ENCODE data around the gene ANKRD6.

Gene ANKRD6

DNA sequence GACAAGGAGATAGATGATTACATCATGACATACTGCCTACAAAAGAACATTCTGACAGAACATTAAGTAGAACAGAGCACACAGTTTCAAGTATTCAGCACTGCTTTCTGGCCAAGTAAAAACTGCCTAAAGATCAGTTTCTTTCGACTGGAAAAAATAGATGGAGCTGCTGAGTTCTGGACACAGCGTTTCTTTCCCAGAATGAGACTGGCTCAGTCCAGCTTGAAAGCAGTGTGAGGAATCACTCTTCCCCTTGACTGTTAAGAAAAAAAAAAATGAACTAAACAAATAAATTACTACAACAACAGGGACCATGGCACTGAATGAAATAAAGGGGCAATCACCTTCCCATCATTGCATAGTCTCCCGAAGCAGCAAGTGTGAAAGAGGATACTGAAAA is 210.0 kb downstream of the ANKRD6 start:
- no peaks in the 10 kb centered on the region for H3K9me3 ChIP-seq (ENCODE audit: low read length)
- H3K27ac ChIP-seq (ENCODE audit: low read depth, low read length), result no peak overlapping the region
- no peak overlapping the region for H3K4me3 ChIP-seq (ENCODE audit: low read depth in 1 of 2, low read length in 2 of 2)
- peaks cover 36% of the 10 kb centered on the region for H3K36me3 ChIP-seq (ENCODE audit: insufficient read depth, low read length)
- no peak overlapping the region for H3K9ac ChIP-seq (ENCODE audit: low read length)
- peaks cover 6% of the 10 kb centered on the region for H3K4me1 ChIP-seq (ENCODE audit: insufficient read depth, low read length)
- no peaks in the 10 kb centered on the region for H3K27me3 ChIP-seq (ENCODE audit: control insufficient read depth in 1 of 2, insufficient read depth in 2 of 2, low read length in 2 of 2)

GRCh38 chr6:89643406-89643805 is 210.5 kb downstream of the ANKRD6 start:
- Histone ChIP-seq H3K4me3 (ENCODE audit: low read depth in 1 of 2, low read length in 2 of 2) (no peak overlapping the region), H3K9ac (ENCODE audit: low read length) (no peak overlapping the region), H3K36me3 (ENCODE audit: insufficient read depth, low read length) (peaks cover 38% of the 10 kb centered on the region), H3K27ac (ENCODE audit: low read depth, low read length) (no peak overlapping the region), H3K27me3 (ENCODE audit: control insufficient read depth in 1 of 2, insufficient read depth in 2 of 2, low read length in 2 of 2) (no peaks in the 10 kb centered on the region), H3K9me3 (ENCODE audit: low read length) (no peaks in the 10 kb centered on the region), H3K4me1 (ENCODE audit: insufficient read depth, low read length) (peaks cover 5% of the 10 kb centered on the region)

DNA sequence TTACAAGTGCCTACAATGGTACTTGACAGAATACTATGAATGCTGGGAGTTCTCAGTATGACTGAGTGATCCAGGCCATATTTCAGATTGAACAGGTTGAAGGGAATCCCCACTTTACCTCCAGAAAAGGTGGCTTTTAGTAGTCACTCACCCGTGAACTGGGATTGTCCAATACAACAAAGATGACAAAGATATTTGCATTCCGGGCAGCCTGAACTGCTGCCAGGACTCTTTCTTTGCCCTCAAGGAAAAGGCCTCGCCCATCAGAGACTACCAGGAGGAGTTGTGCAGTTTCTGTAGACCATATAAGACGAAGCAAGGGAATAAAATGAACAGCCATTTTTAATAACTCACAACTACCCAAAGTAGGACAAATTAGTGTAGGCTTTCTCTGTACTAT is 211.9 kb downstream of the ANKRD6 start:
- H3K36me3 ChIP-seq (ENCODE audit: insufficient read depth, low read length), result peaks cover 41% of the 10 kb centered on the region
- H3K4me1 ChIP-seq (ENCODE audit: insufficient read depth, low read length), result no peaks in the 10 kb centered on the region
- H3K4me3 ChIP-seq (ENCODE audit: low read depth in 1 of 2, low read length in 2 of 2), result no peak overlapping the region
- no peak overlapping the region for H3K9ac ChIP-seq (ENCODE audit: low read length)
- H3K9me3 ChIP-seq (ENCODE audit: low read length), result no peaks in the 10 kb centered on the region
- H3K27ac ChIP-seq (ENCODE audit: low read depth, low read length), result no peak overlapping the region
- no peaks in the 10 kb centered on the region for H3K27me3 ChIP-seq (ENCODE audit: control insufficient read depth in 1 of 2, insufficient read depth in 2 of 2, low read length in 2 of 2)

DNA sequence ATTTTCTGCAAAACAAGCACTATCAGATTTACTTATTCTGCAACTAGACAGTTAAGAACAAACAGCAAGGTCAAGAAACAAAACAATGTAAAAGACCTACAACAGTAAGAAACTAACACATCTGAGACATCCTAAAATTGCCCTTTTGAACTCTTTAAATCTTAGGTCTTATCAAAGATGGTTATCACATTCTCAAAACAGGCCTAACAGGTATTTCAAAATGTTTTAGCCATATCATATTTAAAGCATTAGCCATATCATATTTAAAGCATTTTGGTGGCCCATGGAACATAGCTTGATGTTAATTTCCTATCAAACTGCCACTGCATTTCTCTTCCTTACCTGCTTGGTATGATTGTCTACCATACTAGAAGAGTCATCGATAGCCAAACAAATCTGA is 216.7 kb downstream of the ANKRD6 start:
- Histone ChIP-seq H3K9ac (ENCODE audit: low read length) (no peak overlapping the region), H3K4me1 (ENCODE audit: insufficient read depth, low read length) (no peaks in the 10 kb centered on the region), H3K36me3 (ENCODE audit: insufficient read depth, low read length) (peaks cover 60% of the 10 kb centered on the region), H3K27me3 (ENCODE audit: control insufficient read depth in 1 of 2, insufficient read depth in 2 of 2, low read length in 2 of 2) (no peaks in the 10 kb centered on the region), H3K27ac (ENCODE audit: low read depth, low read length) (no peak overlapping the region), H3K9me3 (ENCODE audit: low read length) (no peaks in the 10 kb centered on the region), H3K4me3 (ENCODE audit: low read depth in 1 of 2, low read length in 2 of 2) (no peak overlapping the region)

DNA sequence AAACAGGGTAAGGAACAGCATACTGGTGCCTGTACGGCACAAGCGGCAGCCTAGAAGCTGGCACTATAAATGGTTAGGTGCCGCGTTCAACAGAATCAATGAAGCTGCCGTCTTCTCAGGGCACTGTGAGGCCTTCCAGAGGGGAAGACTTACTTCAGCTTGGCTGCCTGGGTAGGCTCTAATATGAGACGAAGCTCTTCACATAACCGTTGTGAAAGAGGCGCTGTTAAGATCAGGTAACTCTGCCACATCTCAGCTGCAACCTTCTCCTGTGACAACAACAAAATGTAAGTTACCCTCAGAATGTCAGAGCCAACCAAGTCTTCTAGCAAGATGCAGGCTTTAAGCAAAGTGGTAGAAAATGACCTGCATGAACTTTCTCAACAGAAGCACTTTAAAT is 217.6 kb downstream of the ANKRD6 start:
- Histone ChIP-seq H3K9me3 (ENCODE audit: low read length) (no peaks in the 10 kb centered on the region), H3K36me3 (ENCODE audit: insufficient read depth, low read length) (peaks cover 56% of the 10 kb centered on the region), H3K27me3 (ENCODE audit: control insufficient read depth in 1 of 2, insufficient read depth in 2 of 2, low read length in 2 of 2) (no peaks in the 10 kb centered on the region), H3K9ac (ENCODE audit: low read length) (no peak overlapping the region), H3K4me3 (ENCODE audit: low read depth in 1 of 2, low read length in 2 of 2) (no peak overlapping the region), H3K4me1 (ENCODE audit: insufficient read depth, low read length) (no peaks in the 10 kb centered on the region), H3K27ac (ENCODE audit: low read depth, low read length) (no peak overlapping the region)

- Histone ChIP-seq H3K9ac (ENCODE audit: low read length) (no peak overlapping the region), H3K36me3 (ENCODE audit: insufficient read depth, low read length) (peaks cover 58% of the 10 kb centered on the region), H3K27ac (ENCODE audit: low read depth, low read length) (no peak overlapping the region), H3K9me3 (ENCODE audit: low read length) (no peaks in the 10 kb centered on the region), H3K4me3 (ENCODE audit: low read depth in 1 of 2, low read length in 2 of 2) (no peak overlapping the region), H3K4me1 (ENCODE audit: insufficient read depth, low read length) (no peaks in the 10 kb centered on the region), H3K27me3 (ENCODE audit: control insufficient read depth in 1 of 2, insufficient read depth in 2 of 2, low read length in 2 of 2) (no peaks in the 10 kb centered on the region)
Measured at GRCh38 chr6:89655122-89655521, 222.2 kb downstream of the ANKRD6 start.

- Histone ChIP-seq H3K9me3 (ENCODE audit: low read length) (no peaks in the 10 kb centered on the region), H3K36me3 (ENCODE audit: insufficient read depth, low read length) (peaks cover 64% of the 10 kb centered on the region), H3K27ac (ENCODE audit: low read depth, low read length) (no peak overlapping the region)
Measured at GRCh38 chr6:89657445-89658158, 224.7 kb downstream of the ANKRD6 start.

DNA sequence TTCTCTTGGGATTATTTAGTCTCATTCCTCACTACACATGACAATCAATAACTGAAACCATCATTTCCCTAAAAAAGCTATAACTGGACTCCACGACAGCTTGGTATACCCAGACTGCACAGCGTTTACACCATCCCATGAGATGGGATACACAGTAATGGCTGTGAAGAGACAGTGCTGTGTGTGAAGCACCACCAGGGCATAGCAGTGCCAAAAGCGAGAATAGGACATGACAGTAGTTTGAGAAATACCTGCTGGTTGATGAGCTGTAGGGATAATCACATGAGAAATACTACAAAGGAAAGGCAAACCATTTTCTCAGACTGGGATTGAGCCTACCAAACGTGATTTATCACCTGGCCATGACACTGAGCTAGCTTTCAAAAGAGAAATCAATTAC is 228.0 kb downstream of the ANKRD6 start:
- Histone ChIP-seq H3K36me3 (ENCODE audit: insufficient read depth, low read length) (peaks cover 64% of the 10 kb centered on the region), H3K4me3 (ENCODE audit: low read depth in 1 of 2, low read length in 2 of 2) (no peak overlapping the region), H3K9me3 (ENCODE audit: low read length) (no peaks in the 10 kb centered on the region), H3K4me1 (ENCODE audit: insufficient read depth, low read length) (no peaks in the 10 kb centered on the region), H3K27me3 (ENCODE audit: control insufficient read depth in 1 of 2, insufficient read depth in 2 of 2, low read length in 2 of 2) (no peaks in the 10 kb centered on the region), H3K27ac (ENCODE audit: low read depth, low read length) (no peak overlapping the region), H3K9ac (ENCODE audit: low read length) (no peak overlapping the region)

More at GRCh38 chr6:89657445-89658158, 224.7 kb downstream of the ANKRD6 start:
- Histone ChIP-seq H3K27me3 (ENCODE audit: control insufficient read depth in 1 of 2, insufficient read depth in 2 of 2, low read length in 2 of 2) (no peaks in the 10 kb centered on the region), H3K4me3 (ENCODE audit: low read depth in 1 of 2, low read length in 2 of 2) (no peak overlapping the region), H3K9ac (ENCODE audit: low read length) (no peak overlapping the region), H3K4me1 (ENCODE audit: insufficient read depth, low read length) (no peaks in the 10 kb centered on the region)

DNA sequence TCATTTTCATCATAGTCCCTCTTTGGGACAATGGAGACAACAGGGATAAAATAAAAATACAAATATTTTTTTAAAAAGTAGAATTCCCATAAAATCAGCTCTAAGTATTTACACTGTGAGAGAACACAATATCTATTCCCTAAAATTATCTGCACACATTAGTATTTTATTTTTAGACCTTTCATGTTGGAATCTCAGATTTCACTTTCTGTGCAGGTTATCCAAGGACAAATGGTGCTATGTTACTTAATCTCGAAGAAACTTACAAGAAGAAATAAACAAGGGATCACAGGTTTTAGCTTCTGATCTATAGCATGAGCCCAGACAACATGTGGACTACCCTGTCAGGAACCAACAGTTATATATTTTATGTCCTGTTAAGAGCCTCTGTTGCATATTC is 228.6 kb downstream of the ANKRD6 start:
- H3K9me3 ChIP-seq (ENCODE audit: low read length), result no peaks in the 10 kb centered on the region
- H3K4me1 ChIP-seq (ENCODE audit: insufficient read depth, low read length), result no peaks in the 10 kb centered on the region
- H3K36me3 ChIP-seq (ENCODE audit: insufficient read depth, low read length), result peaks cover 60% of the 10 kb centered on the region
- H3K9ac ChIP-seq (ENCODE audit: low read length), result no peak overlapping the region
- H3K4me3 ChIP-seq (ENCODE audit: low read depth in 1 of 2, low read length in 2 of 2), result no peak overlapping the region
- H3K27ac ChIP-seq (ENCODE audit: low read depth, low read length), result no peak overlapping the region
- no peaks in the 10 kb centered on the region for H3K27me3 ChIP-seq (ENCODE audit: control insufficient read depth in 1 of 2, insufficient read depth in 2 of 2, low read length in 2 of 2)

DNA sequence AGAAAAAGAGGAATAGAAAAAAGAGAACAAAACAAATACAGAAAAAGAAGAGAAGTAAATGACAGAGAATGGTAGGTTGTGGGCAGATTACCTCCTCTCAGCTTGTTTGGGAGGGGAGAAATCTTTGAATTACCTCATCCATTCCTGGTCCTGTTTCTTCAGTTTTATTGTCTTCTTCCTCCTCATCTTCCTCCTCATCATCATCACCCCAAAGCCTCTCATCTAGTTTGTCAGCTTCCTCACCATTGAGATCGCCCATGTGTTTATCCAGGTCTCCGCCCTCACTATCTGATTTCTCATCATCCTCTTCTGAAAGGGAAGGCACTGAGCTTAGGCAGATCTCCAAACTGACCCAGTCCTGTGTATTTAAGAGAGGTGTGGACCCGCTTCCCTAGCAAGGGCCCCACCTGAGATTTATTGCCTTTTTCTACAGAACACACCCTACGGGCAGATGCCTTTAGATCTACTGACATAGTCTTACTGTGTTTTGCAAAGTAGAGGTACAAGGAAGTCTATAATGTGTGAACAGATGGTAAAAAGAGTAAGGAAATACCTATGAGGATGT is 229.8 kb downstream of the ANKRD6 start:
- Histone ChIP-seq H3K36me3 (ENCODE audit: insufficient read depth, low read length) (peaks cover 61% of the 10 kb centered on the region), H3K9ac (ENCODE audit: low read length) (no peak overlapping the region), H3K9me3 (ENCODE audit: low read length) (no peaks in the 10 kb centered on the region), H3K27me3 (ENCODE audit: control insufficient read depth in 1 of 2, insufficient read depth in 2 of 2, low read length in 2 of 2) (no peaks in the 10 kb centered on the region), H3K4me3 (ENCODE audit: low read depth in 1 of 2, low read length in 2 of 2) (no peak overlapping the region), H3K27ac (ENCODE audit: low read depth, low read length) (no peak overlapping the region), H3K4me1 (ENCODE audit: insufficient read depth, low read length) (no peaks in the 10 kb centered on the region)

DNA sequence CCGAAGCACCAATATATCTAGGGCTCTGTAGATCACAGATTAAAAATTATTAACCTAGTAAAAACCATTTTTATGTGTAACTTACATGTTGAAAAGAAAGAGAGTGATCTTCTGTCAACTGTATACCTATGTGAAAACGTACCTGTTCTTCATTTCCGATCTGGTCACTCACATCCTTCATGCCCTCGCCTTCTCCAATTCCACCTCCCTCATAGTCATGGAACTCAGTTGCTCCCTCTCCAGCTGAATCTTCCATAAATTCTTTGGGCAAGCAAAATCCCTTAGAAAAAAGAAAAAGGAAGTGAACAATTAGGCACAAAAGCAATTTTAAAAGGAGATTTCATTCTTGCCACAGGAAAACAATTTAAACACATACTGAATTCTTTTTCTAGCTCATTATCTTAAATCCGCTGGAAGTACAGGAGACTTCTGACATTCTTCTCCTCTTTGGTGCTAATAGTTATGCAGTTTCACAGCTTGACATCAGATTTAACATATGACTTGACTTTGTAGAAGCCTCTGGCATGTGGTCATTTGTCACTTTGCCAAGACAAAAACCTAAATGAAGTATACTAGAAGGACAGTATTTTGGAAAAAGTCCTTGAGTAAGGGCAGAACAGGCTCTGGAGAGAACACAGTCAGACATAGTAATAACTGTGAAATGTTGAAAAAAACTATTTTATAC is 235.1 kb downstream of the ANKRD6 start:
- no peaks in the 10 kb centered on the region for H3K4me1 ChIP-seq (ENCODE audit: insufficient read depth, low read length)
- no peak overlapping the region for H3K4me3 ChIP-seq (ENCODE audit: low read depth in 1 of 2, low read length in 2 of 2)
- H3K36me3 ChIP-seq (ENCODE audit: insufficient read depth, low read length), result peaks cover 56% of the 10 kb centered on the region
- no peaks in the 10 kb centered on the region for H3K27me3 ChIP-seq (ENCODE audit: control insufficient read depth in 1 of 2, insufficient read depth in 2 of 2, low read length in 2 of 2)
- H3K9me3 ChIP-seq (ENCODE audit: low read length), result no peaks in the 10 kb centered on the region
- H3K9ac ChIP-seq (ENCODE audit: low read length), result no peak overlapping the region
- no peak overlapping the region for H3K27ac ChIP-seq (ENCODE audit: low read depth, low read length)

Data from muscle layer of colon (tissue), 2 donors.